BLaER1 treated with 17β-estradiol and CSF1 and Interleukin-3, amounts not matched to agents 10 nM and 100 nM (cell line): Measurements from ENCODE around the gene RSPH1.
"Not testable (repeated sequence)": the region's sequence is repeated elsewhere in the genome, so short reads cannot be mapped to it uniquely, and the experiment has no call there.

Source experiments
- H3K27ac ChIP-seq, 11 experiments: shearing (Covaris generic); formaldehyde crosslinking; 2 replicates each; pipeline ENCODE4 v1.8.1; 2022
- H3K27me3 ChIP-seq, 11 experiments: shearing (Covaris generic); formaldehyde crosslinking; 2 replicates each; pipeline ENCODE4 v1.8.1; 2022
- H3K36me3 ChIP-seq, 11 experiments: shearing (Covaris generic); formaldehyde crosslinking; 2 replicates each; pipeline ENCODE4 v1.8.1; 2022
- H3K4me1 ChIP-seq, 10 experiments: shearing (Covaris generic); formaldehyde crosslinking; 2 replicates each; pipeline ENCODE4 v1.8.1; 2022
- H3K4me2 ChIP-seq, 11 experiments: shearing (Covaris generic); formaldehyde crosslinking; 2 replicates each; pipeline ENCODE4 v1.8.1; 2022
- H3K4me3 ChIP-seq, 10 experiments: shearing (Covaris generic); formaldehyde crosslinking; 2 replicates each; pipeline ENCODE4 v1.8.1; 2022
- H3K9ac ChIP-seq, 11 experiments: shearing (Covaris generic); formaldehyde crosslinking; 2 replicates each; pipeline ENCODE4 v1.8.1; 2022
- H3K9me3 ChIP-seq, 11 experiments: shearing (Covaris generic); formaldehyde crosslinking; replicated peaks in 1 of 11; 2 replicates each; pipeline ENCODE4 v1.8.1; 2022
- H4K20me1 ChIP-seq, 11 experiments: shearing (Covaris generic); formaldehyde crosslinking; 2 replicates each; pipeline ENCODE4 v1.8.1; 2022
- Cebpa-rat ChIP-seq, 11 experiments: shearing (Covaris generic); IDR thresholded peaks; 2 replicates each; pipeline ENCODE4 v1.8.1; 2022

RSPH1 gene

GRCh38 chr21:42474043-42474831, 21.8 kb downstream of the RSPH1 start:
- Histone ChIP-seq H3K4me1 (peaks cover 6 to 25% (median 21%) of the 10 kb centered on the region in 10 experiments; a peak in 17 of 20 replicates), H3K27ac (no peak overlapping the region), H3K9me3 (no peaks in the 10 kb centered on the region), H4K20me1 (peaks cover 0 to 5% (median 0%) of the 10 kb centered on the region in 11 experiments; a peak in 1 of 22 replicates), H3K9ac (no peak overlapping the region), H3K27me3 (peaks cover 0 to 11% (median 0%) of the 10 kb centered on the region in 11 experiments; a peak in 4 of 22 replicates), H3K36me3 (no peaks in the 10 kb centered on the region), H3K4me3 (no peak overlapping the region), H3K4me2 (peak overlapping the region in 9 of 11 experiments; percentile 0 to 35 (median 13); a peak in 11 of 22 replicates)
- no peak for TF ChIP-seq Cebpa-rat (IDR thresholded peaks at IDR 0.05)

- peaks cover 0 to 5% (median 0%) of the 10 kb centered on the region in 11 experiments; a peak in 1 of 22 replicates for H4K20me1 ChIP-seq
- H3K36me3 ChIP-seq = no peaks in the 10 kb centered on the region
- H3K4me2 ChIP-seq = peak overlapping the region in 9 of 11 experiments; percentile 0 to 35 (median 13); a peak in 9 of 22 replicates
- peaks cover 0 to 17% (median 3%) of the 10 kb centered on the region in 11 experiments; a peak in 6 of 22 replicates for H3K27me3 ChIP-seq
- H3K9ac ChIP-seq = no peak overlapping the region
- H3K9me3 ChIP-seq = no peaks in the 10 kb centered on the region
- H3K4me3 ChIP-seq = no peak overlapping the region
- no peak overlapping the region for H3K27ac ChIP-seq
- peaks cover 6 to 29% (median 21%) of the 10 kb centered on the region in 10 experiments; a peak in 17 of 20 replicates for H3K4me1 ChIP-seq
- TF ChIP-seq Cebpa-rat (IDR thresholded peaks at IDR 0.05) = no peak
Observed at GRCh38 chr21:42473498-42474042, 22.5 kb downstream of the RSPH1 start.

GRCh38 chr21:42472521-42472920, 23.5 kb downstream of the RSPH1 start:
- Histone ChIP-seq H3K4me2 (peak overlapping the region in 7 of 11 experiments; percentile 46 to 76 (median 69); a peak in 7 of 22 replicates), H3K4me1 (peaks cover 11 to 38% (median 26%) of the 10 kb centered on the region in 10 experiments), H3K9ac (no peak overlapping the region), H3K36me3 (no peaks in the 10 kb centered on the region), H3K27me3 (peaks cover 0 to 24% (median 4%) of the 10 kb centered on the region in 11 experiments; a peak in 6 of 22 replicates), H3K27ac (no peak overlapping the region), H3K9me3 (no peaks in the 10 kb centered on the region), H3K4me3 (no peak overlapping the region), H4K20me1 (peaks cover 0 to 6% (median 0%) of the 10 kb centered on the region in 11 experiments; a peak in 1 of 22 replicates)
- TF ChIP-seq Cebpa-rat (IDR thresholded peaks at IDR 0.05) = no peak

- H4K20me1 ChIP-seq = peaks cover 0 to 13% (median 0%) of the 10 kb centered on the region in 11 experiments; a peak in 1 of 22 replicates
- no peak overlapping the region for H3K27ac ChIP-seq
- H3K4me1 ChIP-seq = peaks cover 18 to 45% (median 33%) of the 10 kb centered on the region in 10 experiments
- no peaks in the 10 kb centered on the region for H3K9me3 ChIP-seq
- peak overlapping the region in 10 of 11 experiments; percentile 1 to 76 (median 57); a peak in 17 of 22 replicates for H3K4me2 ChIP-seq
- H3K9ac ChIP-seq = no peak overlapping the region
- H3K27me3 ChIP-seq = peaks cover 0 to 24% (median 4%) of the 10 kb centered on the region in 11 experiments; a peak in 6 of 22 replicates
- H3K36me3 ChIP-seq = no peaks in the 10 kb centered on the region
- H3K4me3 ChIP-seq = no peak overlapping the region
- no peak for TF ChIP-seq Cebpa-rat (IDR thresholded peaks at IDR 0.05)
Observed at GRCh38 chr21:42471716-42472330, 24.2 kb downstream of the RSPH1 start.

- TF ChIP-seq Cebpa-rat (IDR thresholded peaks at IDR 0.05) = no peak
- H3K27me3 ChIP-seq = peaks cover 0 to 24% (median 4%) of the 10 kb centered on the region in 11 experiments; a peak in 6 of 22 replicates
- peaks cover 24 to 51% (median 39%) of the 10 kb centered on the region in 10 experiments for H3K4me1 ChIP-seq
- H3K4me3 ChIP-seq = no peak overlapping the region
- peaks cover 0 to 13% (median 0%) of the 10 kb centered on the region in 11 experiments; a peak in 1 of 22 replicates for H4K20me1 ChIP-seq
- no peaks in the 10 kb centered on the region for H3K36me3 ChIP-seq
- peak overlapping the region in 8 of 11 experiments; percentile 46 to 76 (median 64); a peak in 16 of 22 replicates for H3K4me2 ChIP-seq
- no peaks in the 10 kb centered on the region for H3K9me3 ChIP-seq
- H3K9ac ChIP-seq = no peak overlapping the region
- H3K27ac ChIP-seq = no peak overlapping the region
Observed at GRCh38 chr21:42471206-42471605, 24.8 kb downstream of the RSPH1 start.

GRCh38 chr21:42469726-42470125, 26.3 kb downstream of the RSPH1 start:
- not testable (repeated sequence) for H3K9me3 ChIP-seq, H3K4me3 ChIP-seq, H3K9ac ChIP-seq, H3K27ac ChIP-seq, H3K4me2 ChIP-seq, H3K36me3 ChIP-seq
- peaks cover 0 to 24% (median 4%) of the 10 kb centered on the region in 11 experiments; a peak in 6 of 22 replicates for H3K27me3 ChIP-seq
- H3K4me1 ChIP-seq = peaks cover 39 to 66% (median 53%) of the 10 kb centered on the region in 10 experiments
- H4K20me1 ChIP-seq = peaks cover 0 to 24% (median 0%) of the 10 kb centered on the region in 11 experiments; a peak in 2 of 22 replicates

- Histone ChIP-seq H3K27ac (no peak overlapping the region), H3K4me3 (no peak overlapping the region), H3K9me3 (no peaks in the 10 kb centered on the region), H3K9ac (no peak overlapping the region), H3K4me2 (peak overlapping the region in 1 of 11 experiments; percentile 13; a peak in 1 of 22 replicates), H3K4me1 (peaks cover 42 to 69% (median 57%) of the 10 kb centered on the region in 10 experiments), H3K27me3 (peaks cover 0 to 27% (median 4%) of the 10 kb centered on the region in 11 experiments; a peak in 6 of 22 replicates), H3K36me3 (no peaks in the 10 kb centered on the region), H4K20me1 (peaks cover 0 to 26% (median 0%) of the 10 kb centered on the region in 11 experiments; a peak in 2 of 22 replicates)
- TF ChIP-seq Cebpa-rat (IDR thresholded peaks at IDR 0.05) = no peak
Observed at GRCh38 chr21:42469272-42469671, 26.8 kb downstream of the RSPH1 start.

- no peak overlapping the region for H3K27ac ChIP-seq
- no peak overlapping the region for H3K4me3 ChIP-seq
- H3K36me3 ChIP-seq = no peaks in the 10 kb centered on the region
- H3K4me1 ChIP-seq = peaks cover 41 to 69% (median 59%) of the 10 kb centered on the region in 10 experiments
- H3K9ac ChIP-seq = no peak overlapping the region
- peak overlapping the region in 1 of 11 experiments; percentile 13; a peak in 2 of 22 replicates for H3K4me2 ChIP-seq
- TF ChIP-seq Cebpa-rat (IDR thresholded peaks at IDR 0.05) = no peak
- no peaks in the 10 kb centered on the region for H3K9me3 ChIP-seq
- H3K27me3 ChIP-seq = peaks cover 0 to 30% (median 4%) of the 10 kb centered on the region in 11 experiments; a peak in 6 of 22 replicates
- peaks cover 0 to 26% (median 0%) of the 10 kb centered on the region in 11 experiments; a peak in 2 of 22 replicates for H4K20me1 ChIP-seq
Observed at GRCh38 chr21:42468491-42469131, 27.4 kb downstream of the RSPH1 start.
